ENCODE data around the gene CCDC192. TPM values are rescaled to one million over a fixed set of nuclear protein-coding genes. Genes with fewer than 3 reads are reported as not detected.

Gene CCDC192
- polyA plus RNA-seq, 2 of the 4 experiments (the other 2 are of a cell fraction) = not detected

- Histone ChIP-seq H3K4me1 (peaks cover 39% of the 10 kb centered on the region), H3K9me3 (no peaks in the 10 kb centered on the region), H3K4me2 (0 out of 3 replicates have a peak overlapping the region, but pooled peaks have one; percentile 3), H3K27ac (peak overlapping the region; percentile 26 to 38; a peak in 1 of 6 replicates), H3K4me3 (no peak overlapping the region)
- POLR2A ChIA-PET = no interaction called here
- 11% methylated on average over 3 of the region's 3 CpGs for WGBS (ENCODE audit: missing lambda C conversion rate)
- ATAC-seq (peak; percentile 94 to 98), FAIRE-seq (peak; percentile 97), DNase-seq (ENCODE audit: low read depth in 1 of 2, low spot score in 1 of 2) (peak; percentile 39 to 84)
- TF ChIP-seq RAD21 (conservative IDR thresholded peaks at IDR 0.05 in 1 of 2, IDR thresholded peaks at IDR 0.05 in 1 of 2) (peak; percentile 62 to 80), SMC3 (IDR thresholded peaks at IDR 0.05) (peak; percentile 80), CTCF (IDR thresholded peaks at IDR 0.05) (peak; percentile 69), PBX3 (IDR thresholded peaks at IDR 0.05) (no peak)
- CTCF ChIA-PET = interaction anchor here (0.7 to 2.0 kb wide), 15 partner anchors 10 to 293 kb away, joined by 3 to 9 read pairs (median 4); no protein-coding TSS in a partner anchor
These were observed 205.9 kb downstream of the CCDC192 start for GRCh38 chr5:127909066-127909465.

- H3K4me1 ChIP-seq = peaks cover 39% of the 10 kb centered on the region
- ChIA-PET POLR2A (no interaction called here), CTCF (interaction anchor here (0.7 to 2.0 kb wide), 15 partner anchors 11 to 338 kb away, joined by 3 to 9 read pairs (median 4); no protein-coding TSS in a partner anchor)
- WGBS (ENCODE audit: missing lambda C conversion rate) = 66% methylated on average over 1 of the region's 1 CpG
- no peak overlapping the region for H3K4me3 ChIP-seq
- TF ChIP-seq EHF (CRISPR knock-in tag; IDR thresholded peaks at IDR 0.05) = no peak
- TF ChIP-seq FOSL2 (IDR thresholded peaks at IDR 0.05) = no peak
- no peak for TF ChIP-seq FOSL2 (CRISPR knock-in tag; IDR thresholded peaks at IDR 0.05)
- TF ChIP-seq MYC (IDR thresholded peaks at IDR 0.05; ENCODE audit: borderline replicate concordance, low read length) = no peak
- TF ChIP-seq NFE2L2 (conservative IDR thresholded peaks at IDR 0.05; ENCODE audit: low read length) = no peak
- TF ChIP-seq SREBF2 (IDR thresholded peaks at IDR 0.05) = no peak
- TF ChIP-seq REST (IDR thresholded peaks at IDR 0.05) = no peak
- TF ChIP-seq ZNF302 (CRISPR knock-in tag; IDR thresholded peaks at IDR 0.05) = no peak
- TF ChIP-seq HOXA7 (CRISPR knock-in tag; IDR thresholded peaks at IDR 0.05) = no peak
- no peak for TF ChIP-seq RAD21 (conservative IDR thresholded peaks at IDR 0.05 in 1 of 2, IDR thresholded peaks at IDR 0.05 in 1 of 2)
- no peak for TF ChIP-seq CBX2 (IDR thresholded peaks at IDR 0.05; ENCODE audit: borderline replicate concordance, low read depth)
- no peak for TF ChIP-seq ELK1 (IDR thresholded peaks at IDR 0.05; ENCODE audit: low read depth, low read length)
- TF ChIP-seq EP300 (IDR thresholded peaks at IDR 0.05) = no peak
- TF ChIP-seq USF2 (IDR thresholded peaks at IDR 0.05) = no peak
- TF ChIP-seq CBX8 (IDR thresholded peaks at IDR 0.05) = no peak
- TF ChIP-seq HOXB5 (CRISPR knock-in tag; IDR thresholded peaks at IDR 0.05) = no peak
- TF ChIP-seq HMGXB4 (CRISPR knock-in tag; IDR thresholded peaks at IDR 0.05; ENCODE audit: borderline replicate concordance) = no peak
- no peak for TF ChIP-seq SMC3 (IDR thresholded peaks at IDR 0.05)
- DNase-seq (ENCODE audit: low read depth in 1 of 2, low spot score in 1 of 2) (no peak), ATAC-seq (no peak), FAIRE-seq (no peak)
- H3K9me3 ChIP-seq = no peaks in the 10 kb centered on the region
- H3K27ac ChIP-seq = no peak overlapping the region; a peak in 1 of 6 replicates
- no peak overlapping the region for H3K4me2 ChIP-seq
These were observed 206.6 kb downstream of the CCDC192 start for GRCh38 chr5:127909821-127910220.
